Mesenchymal stem cell (in vitro differentiated cells and primary cell): ENCODE data around the gene RIMS1.
"Not testable (repeated sequence)": the region's sequence is repeated elsewhere in the genome, so short reads cannot be mapped to it uniquely, and the experiment has no call there.

Experiments
- DNase-seq: peaks from one replicate; pipeline ENCODE4 v3.0.0-alpha.2; 2013
- H2AFZ ChIP-seq: one replicate; pipeline ENCODE4 v1.6.1; 2013; ENCODE audit warnings: low read depth, mild to moderate bottlenecking, control low read depth, inconsistent platforms, low read length, moderate library complexity
- H2AK5ac ChIP-seq: 2 replicates; pipeline ENCODE4 v1.6.1; 2013; ENCODE audit warnings: low read length, moderate library complexity, mild to moderate bottlenecking, inconsistent platforms; ENCODE audit not compliant: severe bottlenecking
- H2BK120ac ChIP-seq: one replicate; pipeline ENCODE4 v1.6.1; 2013; ENCODE audit warnings: low read depth, mild to moderate bottlenecking, inconsistent platforms, low read length, moderate library complexity
- H2BK12ac ChIP-seq, 2 experiments: one replicate each; pipeline ENCODE4 v1.6.1; 2013; ENCODE audit warnings: inconsistent platforms in 2 of 2, low read length in 2 of 2, mild to moderate bottlenecking in 2 of 2, moderate library complexity in 2 of 2, control low read depth in 1 of 2
- H2BK15ac ChIP-seq: one replicate; pipeline ENCODE4 v1.6.1; 2013; ENCODE audit warnings: mild to moderate bottlenecking, low read depth, inconsistent platforms; ENCODE audit not compliant: poor library complexity, severe bottlenecking
- H2BK5ac ChIP-seq: 2 replicates; pipeline ENCODE4 v1.6.1; 2013; ENCODE audit warnings: low read depth, mild to moderate bottlenecking, low read length, control low read depth, inconsistent platforms; ENCODE audit not compliant: poor library complexity, severe bottlenecking
- H3K14ac ChIP-seq, 2 experiments: one replicate each; pipeline ENCODE4 v1.6.1; 2013; ENCODE audit warnings: inconsistent platforms in 2 of 2, low read length in 2 of 2, control low read depth in 1 of 2, mild to moderate bottlenecking in 1 of 2, moderate library complexity in 1 of 2
- H3K18ac ChIP-seq, 2 experiments: one replicate each; pipeline ENCODE4 v1.6.1; 2013; ENCODE audit warnings: inconsistent platforms in 2 of 2, low read length in 2 of 2, control low read depth in 1 of 2, low read depth in 1 of 2, mild to moderate bottlenecking in 1 of 2
- H3K23ac ChIP-seq, 2 experiments: one replicate each; pipeline ENCODE4 v1.6.1; 2013; ENCODE audit warnings: inconsistent platforms in 2 of 2, low read length in 2 of 2, mild to moderate bottlenecking in 2 of 2, moderate library complexity in 2 of 2, control low read depth in 1 of 2
- H3K27ac ChIP-seq: 2 replicates; pipeline ENCODE4 v1.5.1; 2013; ENCODE audit warnings: mild to moderate bottlenecking, moderate library complexity, low read length, control low read depth, inconsistent platforms; ENCODE audit not compliant: poor library complexity, severe bottlenecking
- H3K27me3 ChIP-seq, 2 experiments: 2 replicates each; pipeline versions ENCODE4 v1.6.1 to v1.7.0; 2013; ENCODE audit warnings: low read length in 2 of 2, mild to moderate bottlenecking in 2 of 2, moderate library complexity in 2 of 2, control low read depth in 1 of 2, inconsistent platforms in 1 of 2; ENCODE audit not compliant: control insufficient read depth in 1 of 2, insufficient read depth in 1 of 2
- H3K36me3 ChIP-seq, 2 experiments: 2 replicates each; pipeline versions ENCODE4 v1.6.1 to v1.7.0; 2013; ENCODE audit warnings: low read length in 2 of 2, control low read depth in 1 of 2, inconsistent platforms in 1 of 2, low read depth in 1 of 2, mild to moderate bottlenecking in 1 of 2; ENCODE audit not compliant: insufficient read depth in 2 of 2, control insufficient read depth in 1 of 2
- H3K4ac ChIP-seq, 2 experiments: one replicate each; pipeline ENCODE4 v1.6.1; 2013; ENCODE audit warnings: inconsistent platforms in 2 of 2, low read length in 2 of 2, mild to moderate bottlenecking in 2 of 2, moderate library complexity in 2 of 2, control low read depth in 1 of 2, low read depth in 1 of 2
- H3K4me1 ChIP-seq: 2 replicates; pipeline ENCODE4 v1.6.1; 2013; ENCODE audit warnings: low read depth, low read length, control low read depth; ENCODE audit not compliant: control insufficient read depth, insufficient read depth
- H3K4me2 ChIP-seq: 2 replicates; pipeline ENCODE4 v1.6.1; 2013; ENCODE audit warnings: low read length, mild to moderate bottlenecking, inconsistent platforms; ENCODE audit not compliant: poor library complexity, severe bottlenecking
- H3K4me3 ChIP-seq, 2 experiments: 2 replicates each; pipeline versions ENCODE4 v1.5.1 to v1.7.0; 2013; ENCODE audit warnings: low read length in 2 of 2, mild to moderate bottlenecking in 2 of 2, control low read depth in 1 of 2, low read depth in 1 of 2; ENCODE audit not compliant: insufficient read depth in 1 of 2
- H3K79me1 ChIP-seq: replicated peaks from 2 replicates; pipeline ENCODE4 v1.6.1; 2013; ENCODE audit warnings: mild to moderate bottlenecking, control low read depth, low read length, inconsistent platforms; ENCODE audit not compliant: poor library complexity, severe bottlenecking
- H3K9ac ChIP-seq: 2 replicates; pipeline ENCODE4 v1.7.0; 2013; ENCODE audit warnings: mild to moderate bottlenecking, low read length, moderate library complexity
- H3K9me3 ChIP-seq: 2 replicates; pipeline ENCODE4 v1.7.0; 2013; ENCODE audit warnings: mild to moderate bottlenecking, low read length; ENCODE audit not compliant: control insufficient read depth
- H4K8ac ChIP-seq: one replicate; pipeline ENCODE4 v1.6.1; 2013; ENCODE audit warnings: inconsistent platforms, mild to moderate bottlenecking, low read length, moderate library complexity
- H4K91ac ChIP-seq: one replicate; pipeline ENCODE4 v1.6.1; 2013; ENCODE audit warnings: mild to moderate bottlenecking, low read length, inconsistent platforms
- WGBS: methylation state at CpG from one replicate; pipeline ENCODE4 v1.1.7; 2013; ENCODE audit warnings: mixed read lengths; 5-methylcytosine and 5-hydroxymethylcytosine counted together

The RIMS1 gene

DNA sequence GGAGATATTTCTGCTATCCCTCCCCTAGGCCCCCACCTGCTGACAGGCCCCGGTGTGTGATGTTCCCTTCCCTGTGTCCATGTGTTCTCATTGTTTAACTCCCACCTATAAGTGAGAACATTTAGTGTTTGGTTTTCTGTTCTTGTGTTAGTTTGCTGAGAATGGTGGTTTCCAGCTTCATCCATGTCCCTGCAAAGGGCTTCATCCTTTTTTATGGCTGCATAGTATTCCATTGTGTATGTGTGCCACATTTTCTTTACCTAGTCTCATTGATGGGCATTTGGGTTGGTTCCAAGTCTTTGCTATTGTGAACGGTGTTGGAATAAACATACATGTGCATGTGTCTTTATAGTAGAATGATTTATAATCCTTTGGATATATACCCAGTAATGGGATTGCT lies 448.9 kb downstream of the RIMS1 start:
- H2BK12ac ChIP-seq, DNase-seq, H3K9me3 ChIP-seq, H2BK120ac ChIP-seq, H3K4ac ChIP-seq, H3K27ac ChIP-seq, H4K91ac ChIP-seq, H3K79me1 ChIP-seq, H2BK5ac ChIP-seq, H3K9ac ChIP-seq, H3K27me3 ChIP-seq, H3K14ac ChIP-seq, H3K4me1 ChIP-seq, H3K4me3 ChIP-seq, H2BK15ac ChIP-seq, H3K18ac ChIP-seq, H4K8ac ChIP-seq, H2AFZ ChIP-seq, H3K4me2 ChIP-seq, H3K36me3 ChIP-seq, H2AK5ac ChIP-seq, H3K23ac ChIP-seq: not testable (repeated sequence)
- 75% methylated on average over 1 of the region's 2 CpGs for WGBS

DNA sequence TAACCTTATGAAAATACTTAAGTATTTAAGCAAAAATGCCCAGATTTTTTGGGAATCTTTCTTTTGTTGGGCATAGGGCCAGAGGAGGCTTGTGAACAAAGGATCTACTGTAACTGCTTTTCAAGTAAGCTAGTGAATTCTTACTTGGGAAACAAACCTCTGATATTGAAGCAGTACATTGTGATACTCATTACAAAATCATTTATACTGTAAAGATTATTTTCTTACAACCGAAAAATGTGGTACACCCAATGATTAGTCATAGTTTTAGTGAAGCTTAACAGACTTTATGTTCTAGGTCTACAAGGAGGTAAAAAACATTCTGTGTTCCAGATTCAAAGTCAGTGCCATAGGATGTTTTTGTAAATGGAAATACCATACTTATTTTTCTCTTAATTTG lies 462.6 kb downstream of the RIMS1 start:
- H3K36me3 ChIP-seq = no peaks in the 10 kb centered on the region
- no peak overlapping the region for H2AFZ ChIP-seq
- no peaks in the 10 kb centered on the region for H3K79me1 ChIP-seq
- H3K9ac ChIP-seq = no peak overlapping the region
- H3K4me2 ChIP-seq = no peak overlapping the region
- no CpG with 5 or more reads among the region's 1 CpG for WGBS
- H3K4me3 ChIP-seq = no peak overlapping the region
- no peak overlapping the region for H2BK5ac ChIP-seq
- no peak overlapping the region for H2AK5ac ChIP-seq
- H3K27ac ChIP-seq = no peak overlapping the region
- H3K14ac ChIP-seq = no peak overlapping the region
- no peak for DNase-seq
- H3K23ac ChIP-seq = no peak overlapping the region
- H3K9me3 ChIP-seq = no peaks in the 10 kb centered on the region
- H3K27me3 ChIP-seq = no peaks in the 10 kb centered on the region
- H3K18ac ChIP-seq = no peak overlapping the region
- H3K4me1 ChIP-seq = no peaks in the 10 kb centered on the region
- H2BK15ac ChIP-seq = no peak overlapping the region
- H2BK120ac ChIP-seq = no peak overlapping the region
- H2BK12ac ChIP-seq = no peak overlapping the region
- H3K4ac ChIP-seq = no peak overlapping the region
- no peak overlapping the region for H4K8ac ChIP-seq
- H4K91ac ChIP-seq = no peak overlapping the region

DNA sequence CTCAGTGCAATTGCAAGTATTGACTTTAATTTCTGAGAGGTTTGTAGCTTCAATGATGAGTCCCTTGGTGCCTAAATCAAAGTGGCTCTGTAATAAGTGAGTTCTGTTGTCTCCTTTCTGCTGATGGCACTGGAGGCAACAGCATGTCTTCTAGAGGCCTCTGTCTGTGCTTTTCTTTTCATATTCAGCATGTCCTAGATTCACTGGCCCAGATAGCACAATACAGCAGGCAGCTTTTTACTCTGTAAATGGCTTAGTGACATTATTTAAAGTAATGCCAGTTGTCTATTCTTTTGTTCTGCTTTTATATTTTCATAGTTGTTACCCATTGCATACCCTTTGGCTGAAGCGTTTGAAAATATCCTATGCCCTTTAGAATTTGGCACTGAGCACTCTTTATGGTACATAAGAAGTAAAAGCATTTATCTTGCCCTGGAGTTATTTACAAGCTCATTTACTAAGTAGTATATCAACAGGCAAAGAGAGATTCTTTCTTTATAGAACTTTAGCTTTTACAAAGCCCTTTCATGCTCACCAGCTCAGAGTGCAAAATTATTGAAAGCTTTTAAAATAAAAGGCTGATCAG lies 464.0 kb downstream of the RIMS1 start:
- Histone ChIP-seq H2AK5ac (no peak overlapping the region), H2BK5ac (no peak overlapping the region), H3K9me3 (no peaks in the 10 kb centered on the region), H3K4me1 (no peaks in the 10 kb centered on the region), H2BK15ac (no peak overlapping the region), H3K27ac (no peak overlapping the region), H3K9ac (no peak overlapping the region), H3K4me2 (no peak overlapping the region), H2BK12ac (no peak overlapping the region), H3K36me3 (no peaks in the 10 kb centered on the region), H3K4ac (no peak overlapping the region), H3K79me1 (no peaks in the 10 kb centered on the region), H3K4me3 (no peak overlapping the region), H2AFZ (no peak overlapping the region), H3K27me3 (no peaks in the 10 kb centered on the region), H4K91ac (no peak overlapping the region), H4K8ac (no peak overlapping the region), H3K14ac (no peak overlapping the region), H2BK120ac (no peak overlapping the region), H3K23ac (no peak overlapping the region), H3K18ac (no peak overlapping the region)
- WGBS = no CpG with 5 or more reads among the region's 1 CpG
- no peak for DNase-seq

DNA sequence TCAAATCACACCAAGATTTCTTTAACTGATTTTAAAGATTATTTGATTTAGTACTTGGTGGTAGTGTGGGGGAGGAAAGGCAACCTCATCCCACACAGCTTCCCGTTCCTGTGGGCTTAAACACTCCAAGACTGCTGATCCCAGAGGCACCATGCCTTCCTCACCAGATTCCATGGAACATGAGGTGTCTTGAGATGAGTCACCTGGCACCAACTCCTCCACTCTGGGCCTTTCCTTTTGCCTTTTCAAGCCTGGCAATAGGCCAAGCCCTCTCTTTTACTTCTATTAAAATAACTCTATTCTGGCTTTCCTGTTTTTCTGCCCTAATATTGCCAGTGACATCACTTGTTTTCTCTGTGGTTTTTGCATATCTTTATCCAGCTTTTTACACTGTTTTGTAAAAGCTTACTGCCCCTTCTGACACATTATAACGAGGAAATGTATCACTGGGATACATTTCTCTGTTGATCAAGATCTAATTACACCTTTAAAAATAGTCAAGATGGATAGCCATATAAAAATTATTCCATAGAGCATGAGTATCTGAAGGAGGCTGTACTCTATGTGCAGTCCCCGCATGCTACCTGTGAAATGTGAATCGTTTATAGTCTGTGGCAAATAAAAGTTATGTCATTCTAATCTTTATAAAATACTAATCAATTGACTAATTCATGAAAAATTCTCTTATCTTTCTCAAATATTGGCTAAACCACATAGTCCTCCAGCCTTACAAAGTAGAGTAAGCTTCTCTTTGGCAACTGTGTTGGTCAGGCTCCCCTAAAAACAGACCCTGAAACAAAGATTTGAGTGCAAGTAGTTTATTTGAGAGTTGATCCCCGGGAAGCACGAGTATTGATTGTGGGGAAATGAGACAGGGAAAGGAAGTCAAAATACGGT lies 477.7 kb downstream of the RIMS1 start:
- H3K79me1 ChIP-seq = no peaks in the 10 kb centered on the region
- H3K14ac ChIP-seq = no peak overlapping the region
- H4K91ac ChIP-seq = no peak overlapping the region
- no peak overlapping the region for H2BK120ac ChIP-seq
- no peak overlapping the region for H3K4ac ChIP-seq
- no peaks in the 10 kb centered on the region for H3K9me3 ChIP-seq
- H2BK15ac ChIP-seq = no peak overlapping the region
- H2AK5ac ChIP-seq = no peak overlapping the region
- H2BK12ac ChIP-seq = no peak overlapping the region
- H3K9ac ChIP-seq = peak overlapping the region; percentile 42
- no peaks in the 10 kb centered on the region for H3K27me3 ChIP-seq
- H3K4me2 ChIP-seq = no peak overlapping the region
- no peaks in the 10 kb centered on the region for H3K36me3 ChIP-seq
- WGBS = 74% methylated on average over 4 of the region's 7 CpGs
- peaks cover 3% of the 10 kb centered on the region for H3K4me1 ChIP-seq
- no peak overlapping the region for H3K4me3 ChIP-seq
- no peak overlapping the region for H3K23ac ChIP-seq
- H2BK5ac ChIP-seq = no peak overlapping the region
- H3K27ac ChIP-seq = peak overlapping the region; percentile 46
- H2AFZ ChIP-seq = no peak overlapping the region
- no peak overlapping the region for H4K8ac ChIP-seq
- no peak overlapping the region for H3K18ac ChIP-seq
- DNase-seq = peak; percentile 72
